Endothelial cell of umbilical vein (primary cell): ENCODE measurements around the gene RANBP3.

Experiments
- CTCF ChIP-seq, 2 donors: IDR thresholded peaks; 1 replicate in 1 of 2; 2 replicates in 1 of 2; pipeline ENCODE4 v1.5.1; 2011; ENCODE audit warnings: low read length in 2 of 2, mild to moderate bottlenecking in 2 of 2, moderate library complexity in 2 of 2, control low read depth in 1 of 2, inconsistent platforms in 1 of 2, low read depth in 1 of 2; ENCODE audit not compliant: insufficient read depth in 1 of 2; ENCODE audit errors: extremely low read depth in 1 of 2
- EZH2 ChIP-seq: IDR thresholded peaks from 2 replicates; pipeline ENCODE4 v1.6.1; 2012; ENCODE audit warnings: borderline replicate concordance, low read depth, mild to moderate bottlenecking, moderate library complexity, low read length, inconsistent platforms; ENCODE audit not compliant: severe bottlenecking
- FOS ChIP-seq: IDR thresholded peaks from 2 replicates; pipeline ENCODE4 v1.6.1; 2011; ENCODE audit warnings: mild to moderate bottlenecking, low read length, moderate library complexity, borderline replicate concordance; ENCODE audit not compliant: insufficient read depth
- JUN ChIP-seq: IDR thresholded peaks from 2 replicates; pipeline ENCODE4 v1.6.1; 2011; ENCODE audit warnings: borderline replicate concordance, low read depth; ENCODE audit not compliant: insufficient read length, insufficient read depth
- MAX ChIP-seq: IDR thresholded peaks from 2 replicates; pipeline ENCODE4 v1.6.1; 2011; ENCODE audit not compliant: insufficient read depth, insufficient read length
- MYC ChIP-seq: IDR thresholded peaks from one replicate; pipeline ENCODE4 v1.6.1; 2011; ENCODE audit warnings: mild to moderate bottlenecking, low read depth, low read length
- POLR2A ChIP-seq: IDR thresholded peaks from 2 replicates; pipeline ENCODE4 v1.6.1; 2012; ENCODE audit warnings: low read depth, mild to moderate bottlenecking, control low read depth, low read length
- POLR2AphosphoS5 ChIP-seq: IDR thresholded peaks from 2 replicates; pipeline ENCODE4 v1.6.1; 2012; ENCODE audit warnings: low read depth, mild to moderate bottlenecking, control low read depth, low read length, moderate library complexity; ENCODE audit not compliant: insufficient read depth

- no peak for TF ChIP-seq MYC
- no peak for TF ChIP-seq CTCF (IDR thresholded peaks at IDR 0.05; ENCODE audit: extremely low read depth in 1 of 2, insufficient read depth in 1 of 2, low read depth in 1 of 2, low read length in 2 of 2)
- no peak for TF ChIP-seq POLR2A
- TF ChIP-seq EZH2, result no peak
- TF ChIP-seq POLR2AphosphoS5, result no peak
- TF ChIP-seq MAX, result no peak
- no peak for TF ChIP-seq FOS
- no peak for TF ChIP-seq JUN
Measured at GRCh38 chr19:6000228-6000847, 22.4 kb upstream of the RANBP3 start.
